Vagina (tissue), 2 donors: ENCODE measurements around the gene PACRG.

Source experiments
- POLR2A ChIP-seq, 2 donors: fragments of 450-650 bp; IDR thresholded peaks; one replicate each; pipeline ENCODE4 v1.6.1; 2017; ENCODE audit warnings: antibody characterized with exemption in 2 of 2, mild to moderate bottlenecking in 2 of 2, moderate library complexity in 2 of 2
- TF ChIP-seq, protein P1 (sequence below), 3 experiments: fragments of 450-650 bp in 2 of 3; fragments of 200-600 bp in 1 of 3; sonication (generic) in 1 of 3; IDR thresholded peaks; one replicate each; pipeline ENCODE4 v1.5.1; 2017 to 2019; ENCODE audit warnings: antibody characterized with exemption in 3 of 3, mild to moderate bottlenecking in 2 of 3, moderate library complexity in 2 of 3

DNA sequence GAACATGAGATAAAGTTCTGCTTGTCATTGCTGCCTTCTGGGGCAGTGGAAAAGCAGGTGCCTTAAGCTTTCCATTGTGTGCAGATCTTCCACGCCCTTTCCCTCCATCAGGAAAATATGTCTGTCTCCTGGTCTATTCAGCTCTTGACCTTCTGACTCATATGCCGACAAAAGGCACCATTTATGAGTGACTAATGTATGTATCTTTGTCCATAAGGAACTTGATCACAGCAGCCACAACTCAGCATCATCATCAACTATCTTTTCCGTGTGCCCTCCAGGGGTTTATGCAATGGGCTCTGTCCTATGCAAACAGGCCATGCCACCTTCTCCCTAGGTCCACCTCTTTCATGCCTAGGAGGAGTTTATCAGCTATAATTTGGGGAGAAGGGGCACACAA, 584.1 kb downstream of the PACRG start:
- TF ChIP-seq, protein P1, sequence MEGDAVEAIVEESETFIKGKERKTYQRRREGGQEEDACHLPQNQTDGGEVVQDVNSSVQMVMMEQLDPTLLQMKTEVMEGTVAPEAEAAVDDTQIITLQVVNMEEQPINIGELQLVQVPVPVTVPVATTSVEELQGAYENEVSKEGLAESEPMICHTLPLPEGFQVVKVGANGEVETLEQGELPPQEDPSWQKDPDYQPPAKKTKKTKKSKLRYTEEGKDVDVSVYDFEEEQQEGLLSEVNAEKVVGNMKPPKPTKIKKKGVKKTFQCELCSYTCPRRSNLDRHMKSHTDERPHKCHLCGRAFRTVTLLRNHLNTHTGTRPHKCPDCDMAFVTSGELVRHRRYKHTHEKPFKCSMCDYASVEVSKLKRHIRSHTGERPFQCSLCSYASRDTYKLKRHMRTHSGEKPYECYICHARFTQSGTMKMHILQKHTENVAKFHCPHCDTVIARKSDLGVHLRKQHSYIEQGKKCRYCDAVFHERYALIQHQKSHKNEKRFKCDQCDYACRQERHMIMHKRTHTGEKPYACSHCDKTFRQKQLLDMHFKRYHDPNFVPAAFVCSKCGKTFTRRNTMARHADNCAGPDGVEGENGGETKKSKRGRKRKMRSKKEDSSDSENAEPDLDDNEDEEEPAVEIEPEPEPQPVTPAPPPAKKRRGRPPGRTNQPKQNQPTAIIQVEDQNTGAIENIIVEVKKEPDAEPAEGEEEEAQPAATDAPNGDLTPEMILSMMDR (IDR thresholded peaks at IDR 0.05): no peak
- no peak for TF ChIP-seq POLR2A (IDR thresholded peaks at IDR 0.05)
